Loucy (cell line): ENCODE measurements around the gene PRUNE2.

ENCODE experiments used
- H2AFZ ChIP-seq: fragments of 200-600 bp; sonication (generic); 2 replicates; pipeline ENCODE4 v1.6.0; 2016; ENCODE audit warnings: antibody characterized with exemption, mild to moderate bottlenecking, low read length, moderate library complexity
- H3F3A ChIP-seq: fragments of 200-600 bp; 2 replicates; pipeline ENCODE4 v1.6.0; 2016; ENCODE audit warnings: antibody characterized with exemption, low read depth, mild to moderate bottlenecking
- H3K27me3 ChIP-seq: fragments of 200-600 bp; sonication (generic); 2 replicates; pipeline ENCODE4 v1.6.1; 2014; ENCODE audit warnings: low read length, mild to moderate bottlenecking; ENCODE audit not compliant: insufficient read depth, poor library complexity, severe bottlenecking
- H3K36me3 ChIP-seq: fragments of 200-600 bp; sonication (generic); 2 replicates; pipeline ENCODE4 v1.6.1; 2016; ENCODE audit warnings: low read length; ENCODE audit not compliant: insufficient read depth
- H3K4me1 ChIP-seq: fragments of 200-600 bp; sonication (generic); 2 replicates; pipeline ENCODE4 v1.5.1; 2014; ENCODE audit warnings: low read length, mild to moderate bottlenecking; ENCODE audit not compliant: insufficient read depth, poor library complexity, severe bottlenecking
- H3K4me2 ChIP-seq: fragments of 200-600 bp; sonication (generic); 2 replicates; pipeline ENCODE4 v1.6.0; 2014; ENCODE audit warnings: antibody characterized with exemption, low read length, low read depth, mild to moderate bottlenecking; ENCODE audit not compliant: poor library complexity, severe bottlenecking
- H3K4me3 ChIP-seq: fragments of 200-600 bp; sonication (generic); 2 replicates; pipeline ENCODE4 v1.5.1; 2014; ENCODE audit warnings: low read length, mild to moderate bottlenecking, mixed read lengths; ENCODE audit not compliant: poor library complexity, severe bottlenecking
- H3K79me2 ChIP-seq: fragments of 200-600 bp; sonication (generic); 2 replicates; pipeline ENCODE4 v1.6.1; 2014; ENCODE audit warnings: low read length; ENCODE audit not compliant: insufficient read depth
- H3K9ac ChIP-seq: fragments of 200-600 bp; sonication (generic); 2 replicates; pipeline ENCODE4 v1.6.0; 2014; ENCODE audit warnings: mild to moderate bottlenecking, low read depth, low read length, moderate library complexity; ENCODE audit not compliant: poor library complexity, severe bottlenecking
- H3K9me2 ChIP-seq: fragments of 200-600 bp; sonication (generic); replicated peaks from 2 replicates; pipeline ENCODE4 v1.6.1; 2016; ENCODE audit warnings: low read depth, low read length, mixed read lengths
- H3K9me3 ChIP-seq: fragments of 200-600 bp; sonication (generic); 2 replicates; pipeline ENCODE4 v1.6.1; 2014; ENCODE audit warnings: mild to moderate bottlenecking, antibody characterized with exemption, low read length, low read depth; ENCODE audit not compliant: insufficient read depth
- H4K20me1 ChIP-seq: fragments of 200-600 bp; sonication (generic); 2 replicates; pipeline ENCODE4 v1.6.0; 2014; ENCODE audit warnings: antibody characterized with exemption, low read length, mild to moderate bottlenecking; ENCODE audit not compliant: insufficient read depth, poor library complexity, severe bottlenecking
- CTCF ChIP-seq: fragments of 200-600 bp; sonication (generic); conservative IDR thresholded peaks from 2 replicates; pipeline ENCODE4 v1.5.1; 2014; ENCODE audit warnings: mild to moderate bottlenecking, antibody characterized with exemption, low read length
- EZH2phosphoT487 ChIP-seq: fragments of 200-600 bp; IDR thresholded peaks from 2 replicates; pipeline ENCODE4 v1.6.1; 2018; ENCODE audit warnings: antibody characterized with exemption, mild to moderate bottlenecking, moderate library complexity, borderline replicate concordance

PRUNE2 gene

GRCh38 chr9:76609285-76610010 lies 296.5 kb downstream of the PRUNE2 start:
- H3K9me2 ChIP-seq, result no peaks in the 10 kb centered on the region
- no peak overlapping the region for H3K4me2 ChIP-seq
- no peaks in the 10 kb centered on the region for H3K9me3 ChIP-seq
- TF ChIP-seq EZH2phosphoT487 (no peak), CTCF (no peak)
- H3K36me3 ChIP-seq, result no peaks in the 10 kb centered on the region
- H4K20me1 ChIP-seq, result no peaks in the 10 kb centered on the region
- no peak overlapping the region for H3K9ac ChIP-seq
- no peak overlapping the region for H3K4me3 ChIP-seq
- H3K79me2 ChIP-seq, result no peaks in the 10 kb centered on the region
- H3K4me1 ChIP-seq, result peaks cover 52% of the 10 kb centered on the region
- no peak overlapping the region for H2AFZ ChIP-seq
- H3K27me3 ChIP-seq, result no peaks in the 10 kb centered on the region
- H3F3A ChIP-seq, result no peaks in the 10 kb centered on the region

- no peak for TF ChIP-seq EZH2phosphoT487
- no peak for TF ChIP-seq CTCF
- Histone ChIP-seq H3K27me3 (no peaks in the 10 kb centered on the region), H3K4me1 (peaks cover 51% of the 10 kb centered on the region), H3K9me2 (no peaks in the 10 kb centered on the region), H3K36me3 (no peaks in the 10 kb centered on the region), H3K4me3 (no peak overlapping the region), H3K9ac (no peak overlapping the region), H3K79me2 (no peaks in the 10 kb centered on the region), H3F3A (no peaks in the 10 kb centered on the region), H3K4me2 (no peak overlapping the region), H3K9me3 (no peaks in the 10 kb centered on the region), H2AFZ (no peak overlapping the region), H4K20me1 (no peaks in the 10 kb centered on the region)
Observed at GRCh38 chr9:76608575-76609273, 297.2 kb downstream of the PRUNE2 start.

GRCh38 chr9:76607730-76608436 lies 298.0 kb downstream of the PRUNE2 start:
- Histone ChIP-seq H2AFZ (no peak overlapping the region), H3K9me3 (no peaks in the 10 kb centered on the region), H3K4me2 (no peak overlapping the region), H3K9ac (no peak overlapping the region), H3K79me2 (no peaks in the 10 kb centered on the region), H4K20me1 (no peaks in the 10 kb centered on the region), H3K36me3 (no peaks in the 10 kb centered on the region), H3K27me3 (no peaks in the 10 kb centered on the region), H3K4me1 (peaks cover 55% of the 10 kb centered on the region), H3F3A (no peaks in the 10 kb centered on the region), H3K9me2 (no peaks in the 10 kb centered on the region), H3K4me3 (no peak overlapping the region)
- TF ChIP-seq CTCF (no peak), EZH2phosphoT487 (no peak)
